Activated CD4-positive, alpha-beta T cell treated with anti-CD3 and anti-CD28 coated beads for 24 hours (primary cell): ENCODE results near the gene MTF1.
"Not testable (repeated sequence)": the region's sequence is repeated elsewhere in the genome, so short reads cannot be mapped to it uniquely, and the experiment has no call there.

Experiments used
- DNase-seq, 2 donors: peaks; one replicate each; pipeline ENCODE4 v3.0.0-alpha.2; 2020; ENCODE audit warnings: low read depth in 2 of 2

Gene MTF1

DNA sequence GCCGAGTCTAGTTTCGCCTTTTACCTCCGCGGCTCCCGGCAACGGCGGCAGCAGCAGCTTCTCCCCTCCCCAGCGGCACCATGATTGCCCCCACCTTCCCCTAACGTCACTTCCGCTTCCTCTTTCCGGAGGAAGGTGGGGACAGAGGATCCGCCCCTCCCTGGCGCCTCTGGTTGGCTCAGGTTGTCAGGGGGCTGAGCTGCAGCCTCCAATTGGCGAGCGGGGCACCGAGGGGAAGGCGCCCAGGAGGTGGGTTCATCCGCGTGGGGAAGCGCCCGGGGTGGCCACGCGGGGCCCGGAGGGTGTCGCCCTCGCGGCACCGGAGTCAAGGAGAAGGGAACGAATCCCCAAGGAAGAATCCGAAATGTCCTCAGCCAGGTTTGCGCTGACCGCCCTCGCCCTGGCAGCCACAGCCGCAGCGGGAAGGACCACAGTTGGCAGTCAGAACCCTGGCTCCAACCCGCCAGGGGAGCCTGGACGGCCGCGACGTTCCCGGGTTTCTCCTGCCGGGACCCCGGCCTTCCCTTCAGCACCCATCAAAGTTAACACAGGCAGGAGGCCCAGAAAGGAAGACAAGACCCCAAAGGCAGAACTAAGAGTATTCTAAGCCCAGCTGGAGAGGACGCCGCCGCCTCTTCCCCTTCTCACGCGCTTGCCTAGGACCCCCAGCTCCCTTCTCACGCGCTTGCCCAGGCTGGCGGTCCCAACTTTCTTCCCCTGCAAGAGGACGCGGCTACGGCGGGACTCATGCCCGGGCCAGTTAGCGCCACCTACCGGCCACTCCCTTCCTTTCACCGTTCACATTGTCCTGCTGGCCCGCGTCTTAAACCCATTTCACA, at the start of gene MTF1:
TSS of gene MTF1 (minus strand) at position 86 of the 839 bp plus-strand sequence. CDS start 1,934 bp downstream, outside the sequence.
- peak; percentile 91 to 95 for DNase-seq

DNA sequence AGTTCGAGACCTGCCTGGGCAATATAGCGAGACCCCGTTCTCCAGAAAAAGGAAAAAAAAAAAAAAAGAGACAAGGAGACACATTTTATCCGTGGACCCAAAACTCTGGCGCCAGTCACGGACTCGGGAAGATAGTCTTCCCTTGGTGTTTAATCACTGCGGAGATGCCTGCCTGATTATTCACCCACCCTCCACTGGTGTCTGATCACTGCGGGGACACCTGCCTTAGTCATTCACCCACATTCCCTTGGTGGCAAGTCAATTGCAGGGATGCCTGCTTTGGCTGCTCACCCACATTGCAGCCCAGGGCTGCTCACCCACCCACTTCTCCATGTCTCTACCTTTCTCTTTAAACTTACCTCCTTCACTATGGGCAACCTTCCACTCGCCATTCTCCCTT, 49.1 kb upstream of the MTF1 start:
- DNase-seq: not testable (repeated sequence)

DNA sequence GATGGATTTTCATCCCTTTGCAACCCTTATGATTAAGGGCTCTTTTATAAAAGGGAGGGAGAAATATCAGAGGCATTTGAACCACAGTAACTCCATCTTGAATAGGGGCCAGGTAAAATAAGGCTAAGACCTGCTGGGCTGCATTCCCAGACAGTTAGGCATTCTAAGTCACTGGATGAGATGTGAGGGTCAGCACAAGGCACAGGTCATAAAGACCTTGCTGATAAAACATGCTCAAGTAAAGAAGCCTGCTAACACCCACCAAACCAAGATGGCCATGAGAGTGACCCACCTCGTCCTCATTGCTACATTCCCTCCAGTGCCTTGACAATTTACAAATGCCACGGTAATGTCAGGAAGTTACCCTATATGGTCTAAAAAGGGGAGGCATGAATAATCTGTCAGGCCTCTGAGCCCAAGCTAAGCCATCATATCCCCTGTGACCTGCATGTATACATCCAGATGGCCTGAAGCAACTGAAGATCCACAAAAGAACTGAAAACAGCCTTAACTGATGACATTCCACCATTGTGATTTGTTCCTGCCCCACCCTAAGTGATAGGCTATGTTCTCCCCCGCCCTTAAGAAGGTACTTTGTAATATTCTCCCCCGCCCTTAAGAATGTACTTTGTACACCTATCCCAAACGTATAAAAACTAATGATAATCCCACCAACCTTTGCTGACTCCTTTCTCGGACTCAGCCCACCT, 48.2 kb upstream of the MTF1 start:
- not testable (repeated sequence) for DNase-seq

DNA sequence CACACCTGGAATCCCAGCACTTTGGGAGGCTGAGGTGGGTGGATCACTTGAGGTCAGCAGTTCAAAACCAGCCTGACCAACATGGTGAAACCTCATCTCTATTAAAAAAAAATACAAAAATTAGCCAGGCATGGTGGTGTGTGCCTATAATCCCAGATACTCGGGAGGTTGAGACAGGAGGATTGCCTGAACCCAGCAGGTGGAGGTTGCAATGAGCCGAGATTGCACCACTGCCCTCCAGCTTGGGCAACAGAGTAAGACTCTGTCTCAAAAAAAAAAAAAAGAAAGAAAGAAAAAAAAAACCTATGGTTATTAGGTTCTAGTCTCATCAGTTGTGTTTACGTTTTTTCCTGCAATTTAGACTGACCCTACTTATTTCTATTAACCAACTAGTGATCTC, 47.2 kb upstream of the MTF1 start:
- not testable (repeated sequence) for DNase-seq

DNA sequence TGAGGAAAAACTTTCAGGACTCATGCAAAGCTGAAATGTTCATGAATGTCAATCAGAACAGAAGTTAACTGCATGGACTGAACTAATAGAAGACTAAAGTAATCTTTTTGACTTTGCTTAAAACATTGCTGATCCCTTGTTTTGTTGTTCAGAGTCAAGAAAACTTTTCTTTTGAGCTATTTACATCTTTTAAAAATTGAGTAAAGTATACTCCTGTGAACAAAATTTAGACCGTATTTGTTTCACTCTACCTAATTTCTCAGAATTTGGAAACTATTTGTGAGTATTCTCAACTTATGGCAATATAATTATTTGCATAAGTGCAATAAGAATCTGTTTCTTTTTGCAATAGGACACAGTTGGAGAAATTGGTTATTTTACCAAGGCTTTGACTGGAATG, 46.3 kb upstream of the MTF1 start:
- no peak for DNase-seq

DNA sequence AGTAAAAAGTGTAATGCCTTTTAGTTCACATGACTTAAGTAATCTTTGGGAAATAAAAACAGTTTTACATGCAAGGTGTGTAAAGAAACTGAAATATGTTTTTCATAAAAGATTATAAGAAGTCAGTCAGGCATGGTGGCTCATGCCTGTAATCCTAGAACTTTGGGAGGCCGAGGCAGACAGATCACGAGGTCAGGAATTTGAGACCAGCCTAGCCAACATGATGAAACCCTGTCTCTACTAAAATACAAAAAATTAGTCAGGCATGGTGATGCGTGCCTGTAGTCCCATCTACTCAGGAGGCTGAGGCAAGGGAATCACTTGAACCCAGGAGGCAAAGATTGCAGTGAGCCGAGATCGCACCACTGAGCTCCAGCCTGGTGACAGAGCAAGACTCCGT, 44.5 kb upstream of the MTF1 start:
- not testable (repeated sequence) for DNase-seq

DNA sequence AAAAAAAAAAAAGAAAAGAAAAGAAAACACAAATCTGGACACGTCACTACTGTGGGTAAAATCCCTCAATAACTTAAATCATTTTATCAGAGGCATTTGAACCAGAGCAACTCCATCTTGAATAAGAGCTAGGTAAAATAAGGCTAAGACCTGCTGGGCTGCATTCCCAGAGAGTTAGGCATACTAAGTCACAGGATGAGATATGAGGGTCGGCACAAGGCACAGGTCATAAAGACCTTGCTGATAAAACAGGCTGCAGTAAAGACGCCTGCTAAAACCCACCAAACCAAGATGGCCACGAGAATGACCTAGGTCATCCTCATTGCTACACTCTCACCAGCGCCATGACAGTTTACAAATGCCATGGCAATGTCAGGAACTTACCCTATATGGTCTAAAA, 43.6 kb upstream of the MTF1 start:
- no peak for DNase-seq

DNA sequence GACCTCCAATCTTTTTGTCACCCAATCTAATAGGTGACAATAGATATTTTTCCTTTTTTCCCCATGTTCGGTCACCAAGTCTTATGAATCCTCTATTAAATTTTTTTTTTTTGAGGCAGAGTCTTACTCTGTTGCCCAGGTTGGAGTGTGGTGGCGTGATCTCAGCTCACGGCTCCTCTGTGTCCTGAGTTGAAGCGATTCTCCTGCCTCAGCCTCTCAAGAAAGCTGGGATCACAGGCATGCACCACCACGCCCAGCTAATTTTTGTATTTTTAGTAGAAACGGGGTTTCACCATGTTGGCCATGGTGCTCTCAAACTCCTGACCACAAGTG, 42.5 kb upstream of the MTF1 start:
- no peak for DNase-seq

DNA sequence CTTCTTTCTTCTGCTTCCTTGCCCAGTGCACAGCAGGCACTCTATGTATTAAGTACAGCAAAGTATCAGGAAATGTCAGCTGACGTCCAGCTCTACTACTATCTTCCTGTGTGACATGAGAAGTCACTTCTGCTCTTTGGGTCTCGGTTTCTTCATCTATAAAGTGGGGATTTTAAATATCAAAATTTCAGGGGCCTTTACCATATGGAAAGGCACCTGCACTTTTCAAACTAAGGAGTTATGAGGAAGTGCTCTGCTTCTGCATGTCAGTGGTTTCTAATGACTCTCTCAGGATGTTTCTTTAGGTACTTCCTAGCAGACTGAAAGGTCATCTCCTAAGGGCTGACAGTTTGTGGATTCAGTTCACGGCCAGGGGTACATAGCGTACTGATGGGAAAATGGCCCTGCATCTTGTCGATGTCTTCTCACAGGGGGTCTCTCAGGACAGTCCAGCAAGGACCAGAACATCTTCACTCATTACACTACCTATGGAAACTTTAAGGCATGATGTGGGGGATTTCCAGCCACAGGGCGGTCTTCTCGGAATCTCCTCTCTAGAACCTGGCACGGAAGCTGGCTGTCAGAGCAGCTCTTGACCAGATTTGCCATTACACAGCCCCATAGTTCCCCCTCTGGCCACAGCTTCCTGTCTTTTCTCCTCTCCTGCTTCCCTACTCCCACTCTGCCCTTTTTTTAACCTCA, 42.0 kb upstream of the MTF1 start:
- DNase-seq: no peak

DNA sequence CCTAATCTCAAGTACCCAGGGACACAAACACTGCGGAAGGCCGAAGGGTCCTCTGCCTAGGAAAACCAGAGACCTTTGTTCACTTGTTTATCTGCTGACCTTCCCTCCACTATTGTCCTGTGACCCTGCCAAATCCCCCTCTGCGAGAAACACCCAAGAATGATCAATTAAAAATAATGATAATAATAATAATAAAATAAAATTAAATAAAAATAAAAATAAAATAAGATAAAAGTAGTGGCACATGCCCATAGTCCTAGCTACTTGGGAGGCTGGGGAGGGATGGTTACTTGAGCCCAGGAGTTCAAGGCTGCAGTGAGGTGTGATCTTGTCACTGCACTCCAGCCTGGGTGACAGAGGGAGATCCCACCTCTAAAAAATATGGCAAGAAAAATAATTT, 38.2 kb upstream of the MTF1 start:
- DNase-seq: not testable (repeated sequence)

DNA sequence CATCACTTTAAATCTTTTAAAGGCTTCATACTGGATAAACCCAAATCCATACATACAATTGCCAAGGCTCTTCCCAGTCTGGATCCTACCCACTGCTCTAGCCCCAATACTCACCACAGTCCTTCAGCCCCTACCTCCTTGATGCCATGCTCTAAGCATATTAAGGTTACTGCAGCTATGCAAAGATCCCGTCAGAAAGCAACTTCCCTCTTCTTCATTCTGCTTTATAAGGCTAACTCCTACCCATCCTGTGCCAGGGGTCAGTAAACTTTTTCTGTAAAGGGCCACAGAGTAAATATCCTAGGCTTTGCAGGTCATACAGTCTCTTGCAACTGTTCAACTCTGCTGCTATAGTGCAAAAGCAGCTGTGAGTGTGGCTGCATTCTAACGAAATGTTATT, 34.3 kb upstream of the MTF1 start:
- no peak for DNase-seq

DNA sequence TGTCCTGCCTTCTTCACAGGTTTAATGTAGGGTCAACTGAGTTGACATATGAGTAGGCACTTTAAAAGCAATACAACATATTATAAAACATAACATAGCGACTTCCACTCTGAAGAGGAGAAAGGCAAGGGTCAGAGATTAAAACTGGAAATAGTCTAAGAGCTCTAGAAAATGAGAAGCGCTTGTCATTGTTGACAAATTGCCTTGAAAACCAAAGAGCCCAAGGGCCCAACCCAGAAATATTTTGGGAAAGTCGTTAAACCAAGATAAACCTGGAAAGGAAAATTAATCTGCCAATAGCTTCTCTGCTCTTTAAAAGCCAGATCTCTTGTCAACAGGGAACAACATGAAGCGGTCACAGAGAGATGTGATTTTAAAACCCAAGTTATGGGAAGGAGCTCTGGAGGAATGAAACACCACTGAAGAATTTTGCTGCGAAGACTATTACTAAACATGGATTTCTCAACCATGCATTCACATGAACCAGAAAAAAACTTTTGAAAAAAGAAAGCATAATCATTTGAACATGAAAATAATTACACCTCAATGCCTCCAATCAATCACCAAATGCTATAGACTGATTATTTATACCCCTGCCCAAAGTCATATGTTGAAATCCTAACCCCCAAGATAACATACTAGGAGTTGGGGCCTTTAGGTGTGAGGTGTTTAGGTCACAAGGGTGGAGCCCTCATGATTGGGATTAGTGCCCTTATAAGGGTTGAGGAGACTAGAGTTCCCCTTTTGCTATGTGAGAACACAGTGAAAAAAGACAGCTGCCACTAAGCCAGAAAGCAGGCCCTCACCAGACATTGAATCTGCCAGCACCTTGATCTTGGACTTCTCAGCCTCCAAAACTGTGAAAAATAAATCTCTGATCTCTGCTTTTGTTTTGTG, 33.0 kb upstream of the MTF1 start:
- no peak for DNase-seq

DNA sequence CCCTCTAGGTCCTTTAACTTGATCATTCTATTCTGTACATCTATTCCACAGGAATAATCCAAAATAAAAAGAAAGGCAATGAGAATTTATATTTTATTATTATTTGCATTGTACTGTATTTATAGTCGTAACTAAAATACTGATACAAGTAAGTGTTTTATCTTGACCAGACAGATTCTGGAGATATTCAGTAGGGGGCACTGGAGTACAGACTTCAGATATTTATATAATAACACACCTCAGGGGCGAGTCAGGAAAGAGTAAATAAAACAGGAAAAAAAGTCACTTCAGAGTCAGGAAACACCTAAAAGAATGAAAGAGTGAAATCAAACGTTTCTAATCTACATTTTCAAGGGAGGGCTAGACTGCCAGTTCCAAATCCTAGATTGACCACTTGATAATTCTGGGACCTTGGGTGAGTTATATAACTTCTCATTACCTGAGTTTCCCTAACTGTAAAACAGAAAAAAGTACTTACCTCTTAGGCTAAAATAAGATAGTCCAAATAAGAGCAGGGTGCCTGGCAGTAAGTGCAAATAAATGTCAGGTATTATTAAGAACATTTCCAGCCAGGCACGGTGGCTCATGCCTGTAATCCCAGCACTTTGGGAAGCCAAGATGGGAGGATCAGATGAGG, 31.1 kb upstream of the MTF1 start:
- no peak for DNase-seq

DNA sequence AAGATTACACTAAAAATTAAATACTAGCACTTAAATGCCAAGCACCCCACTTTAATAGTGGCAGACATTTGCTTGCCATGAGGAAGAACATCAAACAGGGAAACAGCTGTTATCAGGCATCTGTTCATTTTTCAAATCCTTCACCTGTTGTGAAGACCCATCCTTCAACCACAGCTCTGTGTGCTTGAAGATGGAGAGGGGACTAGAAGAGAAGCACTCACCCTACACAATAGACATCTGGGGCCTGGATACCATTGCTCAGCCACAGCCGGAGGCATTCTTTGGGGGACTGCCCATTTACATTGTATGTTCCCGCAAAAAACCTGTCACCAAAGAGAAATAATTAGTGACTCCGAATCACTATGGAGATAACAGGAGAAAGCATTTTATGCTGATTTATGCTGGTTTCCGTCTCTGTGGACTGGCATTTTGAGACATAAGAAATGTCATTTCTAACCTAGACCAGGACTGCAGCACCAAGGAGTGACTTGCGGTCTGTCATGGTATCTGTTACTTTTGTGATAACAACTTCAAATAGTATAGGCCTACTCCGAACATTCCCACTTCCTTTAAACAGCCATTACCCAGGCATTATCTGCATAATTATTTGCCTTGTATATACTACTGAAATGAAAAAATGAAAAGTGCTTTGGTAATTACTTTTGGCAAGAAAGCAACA, 28.8 kb upstream of the MTF1 start:
- DNase-seq: no peak

DNA sequence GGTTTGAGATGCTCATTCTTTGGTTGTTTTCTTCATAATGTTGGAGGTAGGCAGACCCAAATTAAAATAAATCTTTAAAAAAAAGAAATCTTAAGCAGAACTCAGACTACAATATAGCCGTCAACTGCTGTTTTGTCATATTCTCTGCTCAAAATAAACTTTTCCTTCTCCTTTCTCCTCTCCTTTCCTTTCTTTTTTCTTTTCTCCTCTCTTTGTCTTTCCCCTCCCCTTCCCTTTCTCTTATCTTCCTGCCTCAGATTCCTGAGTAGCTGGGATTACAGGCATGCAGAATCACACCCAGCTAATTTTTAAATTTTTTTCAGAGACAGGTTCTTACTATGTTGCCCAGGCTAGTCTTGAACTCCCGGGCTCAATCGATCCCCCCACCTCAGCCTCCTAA, 24.8 kb upstream of the MTF1 start:
- DNase-seq: no peak

DNA sequence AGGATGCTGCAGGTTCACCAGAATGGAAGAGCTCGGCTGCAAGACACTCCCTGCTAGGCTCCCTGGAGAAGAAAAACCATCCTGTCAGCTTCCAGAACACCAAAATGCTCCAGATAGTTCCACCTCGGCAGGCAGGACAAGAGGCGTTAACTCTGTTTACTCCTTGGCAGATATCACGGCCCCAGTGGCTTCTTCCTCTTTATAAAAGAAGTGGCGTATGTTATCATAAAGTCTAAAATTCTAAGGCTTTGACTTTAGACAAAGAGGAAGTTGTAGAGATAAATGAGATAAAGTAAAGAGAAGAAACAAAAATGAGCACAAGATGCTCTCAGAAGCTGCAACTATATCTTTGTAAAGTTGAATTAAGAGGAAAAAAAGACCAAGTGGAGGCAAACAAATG, 24.3 kb upstream of the MTF1 start:
- no peak for DNase-seq

DNA sequence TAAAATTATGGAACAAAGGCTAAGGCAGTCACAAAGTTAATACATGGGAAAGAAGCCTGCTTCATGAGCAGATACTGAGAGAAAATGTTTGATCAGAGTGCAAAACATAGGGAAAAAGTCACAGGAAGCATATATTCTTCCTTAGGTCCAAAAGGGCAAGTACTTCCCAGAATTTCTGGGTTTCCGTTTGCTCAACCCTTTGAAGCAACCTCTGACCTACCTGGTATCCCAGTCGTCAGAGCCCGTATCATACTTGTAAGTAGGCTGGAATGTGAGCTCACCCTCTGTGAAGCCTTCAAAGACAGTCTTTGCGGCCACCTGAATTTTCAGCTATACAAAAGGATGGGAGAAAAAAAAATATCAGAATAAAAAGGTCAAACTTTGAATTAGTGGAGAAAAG, 20.5 kb upstream of the MTF1 start:
- DNase-seq: no peak

DNA sequence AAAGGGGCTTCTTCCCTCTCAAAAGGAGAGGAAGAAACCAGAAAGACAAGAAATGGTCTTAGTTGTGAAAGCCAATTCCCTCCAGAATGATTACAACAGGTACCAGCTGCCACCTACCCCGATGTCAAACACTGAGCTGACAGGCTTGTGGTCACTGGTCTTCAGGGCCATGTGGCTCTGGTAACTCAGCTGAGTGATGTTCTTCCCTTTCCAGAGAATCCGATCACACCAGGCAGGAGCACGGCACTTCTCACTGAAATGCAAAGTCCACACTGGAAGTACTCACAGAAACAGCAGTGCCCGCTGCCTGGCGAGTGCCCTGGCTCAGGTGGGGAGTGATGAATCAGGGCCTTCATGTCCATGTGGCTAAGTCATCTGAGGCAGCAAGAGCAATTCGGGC, 18.7 kb upstream of the MTF1 start:
- DNase-seq: no peak

DNA sequence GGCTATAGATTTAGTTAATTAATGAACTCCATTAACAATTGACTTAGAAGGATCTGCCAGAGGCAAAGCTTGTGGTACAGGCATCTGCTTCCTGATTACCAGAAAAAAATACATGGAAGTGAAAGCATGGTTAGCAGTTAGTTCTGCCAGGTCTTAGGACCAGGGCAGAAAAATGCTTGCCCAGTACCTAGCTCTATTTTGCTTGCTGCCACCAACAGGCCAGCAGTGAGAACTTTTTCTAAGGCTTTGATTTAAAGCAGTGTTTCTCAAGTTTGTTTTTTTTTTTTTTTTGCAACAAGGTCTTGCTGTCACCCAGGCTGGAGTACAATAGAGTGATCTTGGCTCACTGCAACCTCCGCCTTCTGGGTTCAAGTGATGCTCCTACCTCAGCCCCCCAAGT, 16.4 kb upstream of the MTF1 start:
- no peak for DNase-seq

DNA sequence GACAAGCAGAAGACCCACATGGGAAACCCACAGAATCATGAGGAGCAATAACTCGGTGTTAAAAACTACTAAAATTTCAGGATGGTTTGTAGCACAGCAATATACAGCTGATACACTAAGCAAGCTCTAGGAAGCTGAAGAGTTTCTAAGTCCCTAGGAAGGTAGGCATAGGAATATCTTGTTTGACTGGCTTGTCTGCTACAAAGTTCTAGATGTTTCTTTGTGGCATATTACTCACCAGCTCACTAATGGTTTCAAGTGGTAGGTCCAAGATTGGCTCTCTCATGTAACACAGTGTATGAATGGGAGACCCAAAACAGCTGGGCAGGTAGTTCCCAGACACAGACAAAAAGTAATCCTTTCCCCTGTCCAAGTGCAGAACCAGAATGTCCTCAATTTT, 13.3 kb upstream of the MTF1 start:
- DNase-seq: no peak

DNA sequence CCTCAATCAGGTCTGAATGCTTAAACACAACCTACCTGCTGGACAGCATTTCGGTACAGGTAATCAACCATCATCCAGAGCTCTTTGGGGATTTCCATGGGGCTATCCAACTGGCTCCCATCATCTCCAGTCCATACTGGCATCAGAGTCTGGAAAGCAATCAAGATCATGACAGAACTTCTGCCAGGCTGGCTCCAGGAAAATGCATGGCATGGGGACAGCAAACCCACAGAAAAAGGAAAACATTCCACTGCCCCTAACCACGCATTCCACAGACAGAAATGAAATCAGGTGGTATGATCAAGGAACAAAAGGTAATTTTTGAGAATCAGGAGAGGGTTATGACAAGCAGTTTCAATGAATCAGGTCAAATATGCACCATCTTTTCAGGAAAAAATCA, 9.1 kb upstream of the MTF1 start:
- DNase-seq: no peak
